H1 (cell line): ENCODE results near the gene SPDYE3. TPM values are rescaled to one million over a fixed set of nuclear protein-coding genes. Genes with fewer than 3 reads are reported as not detected.

ENCODE experiments used
- CTCF ChIA-PET: fragments of 300-600 bp; sonication (Branson Sonifier 250); formaldehyde crosslinking; loops from one replicate; lab custom pipeline; 2021; ENCODE audit not compliant: partially characterized antibody; lab: Charles Lee
- POLR2A ChIA-PET: fragments of 300-600 bp; sonication (Branson Sonifier 250); formaldehyde crosslinking; loops from one replicate; lab custom pipeline; 2021; ENCODE audit warnings: inconsistent platforms; ENCODE audit not compliant: partially characterized antibody; lab: Charles Lee
- DNase-seq, 2 experiments: peaks; one replicate each; pipeline versions ENCODE4 v3.0.0 to v3.0.0-alpha.2; 2010 to 2022; ENCODE audit warnings: low spot score in 2 of 2, low read depth in 1 of 2, mixed read lengths in 1 of 2
- FAIRE-seq: peaks from 2 replicates; lab custom pipeline; 2011; peaks lifted over from hg19 to GRCh38; lab: Jason Lieb, UNC
- H2AFZ ChIP-seq: 2 replicates; pipeline ENCODE4 v1.8.1; 2012; ENCODE audit warnings: low read length, inconsistent platforms
- H2AK5ac ChIP-seq: 2 replicates; pipeline ENCODE4 v1.6.1; 2013; ENCODE audit warnings: low read depth, low read length
- H2BK120ac ChIP-seq: replicated peaks from 2 replicates; pipeline ENCODE3; 2013; ENCODE audit warnings: low read depth, low read length, inconsistent platforms
- H2BK12ac ChIP-seq: 2 replicates; pipeline ENCODE4 v1.6.1; 2013; ENCODE audit warnings: low read depth, low read length
- H2BK15ac ChIP-seq: 2 replicates; pipeline ENCODE4 v1.6.1; 2013; ENCODE audit warnings: low read length
- H2BK20ac ChIP-seq: 2 replicates; pipeline ENCODE4 v1.6.1; 2013; ENCODE audit warnings: low read length
- H2BK5ac ChIP-seq: 2 replicates; pipeline ENCODE4 v1.6.1; 2013; ENCODE audit warnings: low read depth, low read length
- H3K14ac ChIP-seq: 2 replicates; pipeline ENCODE4 v1.6.1; 2013; ENCODE audit warnings: inconsistent platforms; ENCODE audit not compliant: insufficient read length
- H3K18ac ChIP-seq: 2 replicates; pipeline ENCODE4 v1.6.1; 2013; ENCODE audit warnings: low read length; ENCODE audit errors: extremely low read depth
- H3K23ac ChIP-seq: 2 replicates; pipeline ENCODE4 v1.6.1; 2013; ENCODE audit warnings: inconsistent platforms; ENCODE audit not compliant: insufficient read length
- H3K23me2 ChIP-seq: 2 replicates; pipeline ENCODE4 v1.6.1; 2013; ENCODE audit warnings: low read depth, low read length
- H3K27ac ChIP-seq: 2 replicates; pipeline ENCODE4 v1.6.1; 2011; ENCODE audit warnings: low read depth, low read length, inconsistent platforms
- H3K27me3 ChIP-seq, 4 experiments: replicated peaks in 1 of 4; 1 replicate in 1 of 4; 2 replicates in 3 of 4; pipeline versions ENCODE4 v1.6.1 to v1.8.1; 2011 to 2013; ENCODE audit warnings: low read length in 3 of 4, mild to moderate bottlenecking in 3 of 4, inconsistent platforms in 2 of 4, mixed read lengths in 2 of 4, moderate library complexity in 1 of 4; ENCODE audit not compliant: control insufficient read depth in 3 of 4, insufficient read depth in 3 of 4; ENCODE audit errors: extremely low read depth in 1 of 4
- H3K36me3 ChIP-seq, 4 experiments: 2 replicates each; pipeline versions ENCODE4 v1.6.1 to v1.8.1; 2011 to 2013; ENCODE audit warnings: mild to moderate bottlenecking in 4 of 4, low read length in 3 of 4, moderate library complexity in 2 of 4, control low read depth in 1 of 4, inconsistent platforms in 1 of 4; ENCODE audit not compliant: insufficient read depth in 4 of 4, control insufficient read depth in 2 of 4
- H3K4ac ChIP-seq: replicated peaks from 2 replicates; pipeline ENCODE3; 2013; ENCODE audit warnings: low read length, low read depth, mixed read lengths, inconsistent platforms; ENCODE audit not compliant: insufficient read length
- H3K4me1 ChIP-seq, 4 experiments: replicated peaks in 1 of 4; 1 replicate in 1 of 4; 2 replicates in 3 of 4; pipeline versions ENCODE4 v1.6.1 to v1.8.1; 2011 to 2013; ENCODE audit warnings: low read length in 3 of 4, inconsistent platforms in 2 of 4, mixed read lengths in 1 of 4; ENCODE audit not compliant: insufficient read depth in 4 of 4, control insufficient read depth in 3 of 4
- H3K4me2 ChIP-seq, 2 experiments: 2 replicates each; pipeline versions ENCODE4 v1.6.1 to v1.8.1; 2011 to 2013; ENCODE audit warnings: low read depth in 2 of 2, low read length in 2 of 2, control low read depth in 1 of 2, inconsistent platforms in 1 of 2, mild to moderate bottlenecking in 1 of 2; ENCODE audit not compliant: insufficient read depth in 1 of 2
- H3K4me3 ChIP-seq, 4 experiments: fragments of 200-600, 300-600 bp in 1 of 4; sonication (generic), shearing (Covaris generic), sonication (Bioruptor Twin) in 1 of 4; 2 replicates each; pipeline versions ENCODE4 v1.5.1 to v1.8.1; 2011 to 2016; ENCODE audit warnings: low read length in 4 of 4, low read depth in 3 of 4, control low read depth in 2 of 4, inconsistent platforms in 2 of 4, mild to moderate bottlenecking in 2 of 4, mixed read lengths in 1 of 4, moderate library complexity in 1 of 4; ENCODE audit not compliant: insufficient read depth in 2 of 4; ENCODE audit errors: extremely low read depth in 1 of 4
- H3K56ac ChIP-seq: replicated peaks from 2 replicates; pipeline ENCODE3; 2013; ENCODE audit warnings: low read depth, mild to moderate bottlenecking, mixed read lengths, low read length, inconsistent platforms; ENCODE audit not compliant: insufficient read length
- H3K79me1 ChIP-seq: 2 replicates; pipeline ENCODE4 v1.6.1; 2013; ENCODE audit warnings: low read depth, low read length, control low read depth
- H3K79me2 ChIP-seq, 2 experiments: 2 replicates each; pipeline versions ENCODE4 v1.6.1 to v1.8.1; 2012 to 2013; ENCODE audit warnings: low read length in 2 of 2, mild to moderate bottlenecking in 2 of 2, inconsistent platforms in 1 of 2; ENCODE audit not compliant: insufficient read depth in 2 of 2, control insufficient read depth in 1 of 2
- H3K9ac ChIP-seq, 4 experiments: replicated peaks in 1 of 4; 1 replicate in 1 of 4; 2 replicates in 3 of 4; pipeline versions ENCODE4 v1.6.1 to v1.8.1; 2011 to 2013; ENCODE audit warnings: low read depth in 3 of 4, low read length in 3 of 4, control low read depth in 2 of 4, mild to moderate bottlenecking in 2 of 4, moderate library complexity in 2 of 4, inconsistent platforms in 1 of 4; ENCODE audit errors: extremely low read depth in 1 of 4
- H3K9me3 ChIP-seq, 2 experiments: 2 replicates each; pipeline versions ENCODE4 v1.6.1 to v1.8.1; 2012 to 2013; ENCODE audit warnings: mild to moderate bottlenecking in 2 of 2, moderate library complexity in 2 of 2, control low read depth in 1 of 2, inconsistent platforms in 1 of 2, low read depth in 1 of 2, low read length in 1 of 2, mixed read lengths in 1 of 2; ENCODE audit not compliant: insufficient read depth in 2 of 2
- H4K20me1 ChIP-seq, 2 experiments: replicated peaks in 1 of 2; 2 replicates each; pipeline versions ENCODE3 to v1.8.1; 2011 to 2013; ENCODE audit warnings: inconsistent platforms in 2 of 2, low read length in 2 of 2, mild to moderate bottlenecking in 1 of 2; ENCODE audit not compliant: insufficient read depth in 2 of 2, control insufficient read depth in 1 of 2
- H4K5ac ChIP-seq: 2 replicates; pipeline ENCODE4 v1.6.1; 2013; ENCODE audit warnings: low read length, low read depth, mixed read lengths, inconsistent platforms; ENCODE audit not compliant: insufficient read length
- H4K8ac ChIP-seq: 2 replicates; pipeline ENCODE4 v1.8.0; 2013; ENCODE audit warnings: mild to moderate bottlenecking, moderate library complexity, low read length, inconsistent platforms; ENCODE audit not compliant: insufficient read depth; ENCODE audit errors: extremely low read depth
- H4K91ac ChIP-seq: replicated peaks from 2 replicates; pipeline ENCODE3; 2013; ENCODE audit warnings: low read length, mixed read lengths, inconsistent platforms; ENCODE audit not compliant: insufficient read length
- CEBPB ChIP-seq: IDR thresholded peaks from 2 replicates; pipeline ENCODE4 v1.6.1; 2012; ENCODE audit warnings: low read depth, low read length
- KDM4A ChIP-seq: IDR thresholded peaks from one replicate; pipeline ENCODE4 v1.7.1; 2012; ENCODE audit warnings: low read depth, mild to moderate bottlenecking, moderate library complexity, low read length, inconsistent platforms; ENCODE audit not compliant: severe bottlenecking
- MAFK ChIP-seq: IDR thresholded peaks from 2 replicates; pipeline ENCODE4 v1.6.1; 2012; ENCODE audit warnings: low read depth, mild to moderate bottlenecking, improper control_type of control experiment, low read length
- NANOG ChIP-seq: IDR thresholded peaks from 2 replicates; pipeline ENCODE4 v1.6.1; 2011; ENCODE audit warnings: low read length, low read depth, mild to moderate bottlenecking, inconsistent platforms; ENCODE audit not compliant: insufficient read depth, poor library complexity, severe bottlenecking
- SIX5 ChIP-seq: IDR thresholded peaks from 2 replicates; pipeline ENCODE4 v1.6.1; 2011; ENCODE audit warnings: mild to moderate bottlenecking, low read depth, low read length
- SP1 ChIP-seq: IDR thresholded peaks from 2 replicates; pipeline ENCODE4 v1.6.1; 2011; ENCODE audit warnings: low read depth, low read length
- WGBS, 2 experiments: shearing (Covaris generic) in 1 of 2; methylation state at CpG; one replicate each; pipeline versions ENCODE4 v1.1.6 to v1.1.7; 2013 to 2015; ENCODE audit warnings: low lambda C conversion rate in 2 of 2, mixed read lengths in 2 of 2, inconsistent platforms in 1 of 2, low coverage in 1 of 2, missing lambda C conversion rate in 1 of 2; ENCODE audit not compliant: insufficient replicate concordance in 2 of 2, insufficient coverage in 1 of 2, insufficient read length in 1 of 2; ENCODE audit errors: extremely low coverage in 1 of 2, missing lambda C conversion rate in 1 of 2; 5-methylcytosine and 5-hydroxymethylcytosine counted together
- polyA plus RNA-seq, 7 experiments: library from polyadenylated mRNA; depleted of rRNA in 3 of 7; stranded (reverse) in 5 of 7; unstranded in 2 of 7; fragments of >200 nt in 5 of 7; fragments of 200-250 nt in 2 of 7; gene quantifications; 1 replicate in 5 of 7; 2 replicates in 1 of 7; 4 replicates in 1 of 7; pipeline versions ENCODE4 v1.2.1 to v1.2.3, GENCODE V29; 2011 to 2013; ENCODE audit warnings: missing spikeins in 2 of 7, mixed read lengths in 2 of 7
- total RNA-seq: library from RNA; stranded (reverse); fragmentation: NEBNext Ultra II Directional; extraction: Animal tissue kit (Norgen Biotek cat#: 25700); gene quantifications from 2 replicates; pipeline ENCODE4 v1.2.1, GENCODE V29; 2021
- TF ChIP-seq, protein P1 (sequence below): IDR thresholded peaks from 2 replicates; pipeline ENCODE4 v1.6.1; 2012; ENCODE audit warnings: inconsistent platforms

Gene SPDYE3
- total and polyA plus RNA-seq, 2 of the 8 experiments (the other 6 are each of a cell fraction or from before 2014, with no cell fraction given): not detected

DNA sequence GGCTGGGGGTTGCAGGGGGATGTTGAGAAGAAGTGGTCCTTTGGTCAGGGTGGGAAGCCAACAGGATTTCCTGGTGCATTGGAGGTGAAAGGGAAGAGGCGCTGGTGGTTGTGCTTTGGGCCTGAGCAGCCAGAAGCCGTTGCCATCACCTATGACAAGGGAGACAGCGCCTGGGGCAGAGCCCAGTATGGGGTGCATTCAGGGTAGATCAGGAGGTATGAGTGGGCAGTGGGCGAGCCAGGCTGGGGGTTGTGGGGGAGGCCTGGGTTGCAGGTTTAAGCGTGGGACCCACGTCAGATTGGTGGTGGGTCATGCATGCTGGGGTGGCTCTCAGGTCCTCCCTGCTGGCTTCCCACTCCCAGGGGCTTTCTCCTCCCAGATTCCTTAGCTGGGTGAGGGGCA is 44.2 kb downstream of the SPDYE3 start:
- no peak overlapping the region; the same call in 1 of the 2 replicates for H2BK5ac ChIP-seq
- H3K79me2 ChIP-seq: no peaks in the 10 kb centered on the region
- peak overlapping the region; percentile 62; the same call in 1 of the 2 replicates for H4K8ac ChIP-seq
- H3K4me3 ChIP-seq: no peak overlapping the region
- no peak overlapping the region for H3K9ac ChIP-seq
- H2AFZ ChIP-seq: no peak overlapping the region
- no peak overlapping the region for H2AK5ac ChIP-seq
- WGBS, 2 experiments: 83% methylated on average over 6 of the region's 6 CpGs; no CpG with 5 or more reads in 1 of the 2 experiments
- H2BK120ac ChIP-seq: no peak overlapping the region
- no peak overlapping the region for H3K56ac ChIP-seq
- CTCF ChIA-PET: no interaction called here
- H4K20me1 ChIP-seq: peaks cover 2 to 16% of the 10 kb centered on the region in 2 experiments
- H3K14ac ChIP-seq: no peak overlapping the region
- H3K36me3 ChIP-seq: peaks cover 33 to 77% (median 57%) of the 10 kb centered on the region in 4 experiments
- H4K5ac ChIP-seq: no peak overlapping the region
- H3K27ac ChIP-seq: no peak overlapping the region
- no peaks in the 10 kb centered on the region for H3K27me3 ChIP-seq
- H3K4me1 ChIP-seq: no peaks in the 10 kb centered on the region
- no peaks in the 10 kb centered on the region for H3K23me2 ChIP-seq
- no peak overlapping the region for H4K91ac ChIP-seq
- POLR2A ChIA-PET: interaction anchor here (1.7 kb wide), 1 partner anchor 13 kb away, joined by 7 read pairs; no protein-coding TSS in a partner anchor
- H2BK15ac ChIP-seq: no peak overlapping the region
- no peak overlapping the region for H2BK12ac ChIP-seq
- H3K9me3 ChIP-seq: no peaks in the 10 kb centered on the region
- H2BK20ac ChIP-seq: no peak overlapping the region
- DNase-seq: no peak
- no peaks in the 10 kb centered on the region; the same call in 1 of the 2 replicates for H3K79me1 ChIP-seq
- H3K4ac ChIP-seq: no peak overlapping the region
- H3K4me2 ChIP-seq: no peak overlapping the region
- no peak for FAIRE-seq
- H3K18ac ChIP-seq: no peak overlapping the region
- no peak overlapping the region for H3K23ac ChIP-seq
- TF ChIP-seq CEBPB (no peak), SP1 (no peak), NANOG (no peak), MAFK (no peak), KDM4A (no peak), SIX5 (no peak)
- TF ChIP-seq, protein P1, sequence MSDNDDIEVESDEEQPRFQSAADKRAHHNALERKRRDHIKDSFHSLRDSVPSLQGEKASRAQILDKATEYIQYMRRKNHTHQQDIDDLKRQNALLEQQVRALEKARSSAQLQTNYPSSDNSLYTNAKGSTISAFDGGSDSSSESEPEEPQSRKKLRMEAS: no peak
